Caco-2 (cell line): Measurements from ENCODE around the gene PHACTR2. TPM values are rescaled to one million over a fixed set of nuclear protein-coding genes. Genes with fewer than 3 reads are reported as not detected.
"Not testable (repeated sequence)": the region's sequence is repeated elsewhere in the genome, so short reads cannot be mapped to it uniquely, and the experiment has no call there.

Experiments
- BruUV-seq: library from RNA; stranded (reverse); fragments of 400-500 nt; replicated peaks from 2 replicates; lab custom pipeline; 2021; lab: Mats Ljungman, UMichigan
- CTCF ChIA-PET: fragments of 300-600 bp; sonication (Branson Sonifier 250); formaldehyde crosslinking; loops from one replicate; lab custom pipeline; 2022; ENCODE audit warnings: antibody characterized with exemption; lab: Charles Lee
- POLR2A ChIA-PET: fragments of 300-600 bp; sonication (Branson Sonifier 250); formaldehyde crosslinking; loops from one replicate; lab custom pipeline; 2022; ENCODE audit warnings: antibody characterized with exemption; lab: Charles Lee
- DNase-seq, 2 experiments: peaks; one replicate each; pipeline versions ENCODE4 v3.0.0 to v3.0.0-alpha.2; 2020 to 2022
- H3K27me3 ChIP-seq: replicated peaks from 2 replicates; pipeline ENCODE4 v1.6.0; 2011; ENCODE audit warnings: low read length; ENCODE audit not compliant: control insufficient read depth, insufficient read depth
- H3K36me3 ChIP-seq: 2 replicates; pipeline ENCODE4 v1.5.1; 2011; ENCODE audit warnings: low read length; ENCODE audit not compliant: control insufficient read depth, insufficient read depth
- H3K4me1 ChIP-seq: fragments of 250-450 bp; sonication (Bioruptor Pico); 2 replicates; pipeline ENCODE4 v1.5.1; 2020; ENCODE audit warnings: mild to moderate bottlenecking
- H3K4me3 ChIP-seq: 2 replicates; pipeline ENCODE4 v1.5.1; 2011; ENCODE audit warnings: low read depth, mild to moderate bottlenecking, control low read depth, low read length
- H3K9me3 ChIP-seq: fragments of 250-450 bp; sonication (Bioruptor Pico); 2 replicates; pipeline ENCODE4 v1.5.1; 2020; ENCODE audit warnings: mild to moderate bottlenecking, moderate library complexity
- H3K27ac Mint-ChIP-seq: one replicate; pipeline ENCODE4 v1.8.0; 2022; ENCODE audit warnings: mixed read lengths; ENCODE audit not compliant: unreplicated experiment
- H3K27me3 Mint-ChIP-seq: one replicate; pipeline ENCODE4 v1.8.0; 2022; ENCODE audit warnings: mixed read lengths; ENCODE audit not compliant: insufficient read depth, unreplicated experiment
- H3K36me3 Mint-ChIP-seq: one replicate; pipeline ENCODE4 v1.8.0; 2022; ENCODE audit warnings: mild to moderate bottlenecking, mixed read lengths; ENCODE audit not compliant: insufficient read depth, unreplicated experiment
- H3K4me1 Mint-ChIP-seq: one replicate; pipeline ENCODE4 v1.8.0; 2022; ENCODE audit warnings: low read depth, mixed read lengths; ENCODE audit not compliant: unreplicated experiment
- H3K4me3 Mint-ChIP-seq: one replicate; pipeline ENCODE4 v1.8.0; 2022; ENCODE audit warnings: mild to moderate bottlenecking, moderate library complexity, mixed read lengths; ENCODE audit not compliant: unreplicated experiment
- H3K9me3 Mint-ChIP-seq: one replicate; pipeline ENCODE4 v1.8.0; 2022; ENCODE audit warnings: mixed read lengths; ENCODE audit not compliant: unreplicated experiment
- intact Hi-C: fragments of 100-400 bp; cut with micrococcal nuclease; formaldehyde crosslinking; loops from one replicate; pipeline ENCODE4 v1.10.0; 2022; ENCODE audit not compliant: unreplicated experiment
- total RNA-seq: library from RNA; stranded (reverse); gene quantifications from 2 replicates; pipeline ENCODE4 v1.2.3, GENCODE V29; 2022
- TF ChIP-seq, protein P1 (sequence below), 2 experiments: fragments of 200-600 bp in 1 of 2; IDR thresholded peaks; 1 replicate in 1 of 2; 2 replicates in 1 of 2; pipeline versions ENCODE4 v1.5.1 to v1.8.0; 2011 to 2022; ENCODE audit warnings: antibody characterized with exemption in 1 of 2, control low read depth in 1 of 2, inconsistent platforms in 1 of 2, low read depth in 1 of 2, low read length in 1 of 2, mild to moderate bottlenecking in 1 of 2, moderate library complexity in 1 of 2; ENCODE audit not compliant: insufficient read depth in 1 of 2, severe bottlenecking in 1 of 2, unreplicated experiment in 1 of 2

Gene PHACTR2
- total RNA-seq, 1 experiment from 2014 or later: 100 TPM

DNA sequence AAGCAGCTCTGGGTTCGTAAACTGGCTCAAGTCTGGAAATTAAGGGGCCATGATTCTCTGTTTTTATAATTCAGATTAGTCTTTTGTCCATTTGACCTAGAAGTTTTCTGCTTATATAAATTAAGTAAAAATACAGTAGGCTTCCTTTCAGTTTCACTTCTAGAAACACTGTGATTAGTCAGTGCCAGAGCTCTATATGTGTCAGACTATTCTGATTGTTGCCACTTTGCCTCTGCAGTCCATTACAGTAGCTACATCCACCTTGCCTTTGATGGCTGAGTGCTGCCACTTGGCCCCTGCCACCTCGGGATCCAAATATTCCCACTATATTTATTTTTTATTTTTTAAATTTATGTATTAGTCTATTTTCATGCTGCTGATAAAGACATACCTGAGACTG is 194.4 kb downstream of the PHACTR2 start:
- Mint-ChIP-seq H3K27me3 (no peaks in the 10 kb centered on the region), H3K27ac (no peak overlapping the region), H3K4me3 (no peak overlapping the region), H3K36me3 (no peaks in the 10 kb centered on the region), H3K9me3 (peaks cover 36% of the 10 kb centered on the region), H3K4me1 (no peaks in the 10 kb centered on the region)
- Histone ChIP-seq H3K4me3 (no peak overlapping the region), H3K9me3 (no peaks in the 10 kb centered on the region; the same call in 1 of the 2 replicates), H3K36me3 (no peaks in the 10 kb centered on the region), H3K4me1 (no peaks in the 10 kb centered on the region), H3K27me3 (no peaks in the 10 kb centered on the region)
- ChIA-PET CTCF (no interaction called here), POLR2A (no interaction called here)
- TF ChIP-seq, protein P1, sequence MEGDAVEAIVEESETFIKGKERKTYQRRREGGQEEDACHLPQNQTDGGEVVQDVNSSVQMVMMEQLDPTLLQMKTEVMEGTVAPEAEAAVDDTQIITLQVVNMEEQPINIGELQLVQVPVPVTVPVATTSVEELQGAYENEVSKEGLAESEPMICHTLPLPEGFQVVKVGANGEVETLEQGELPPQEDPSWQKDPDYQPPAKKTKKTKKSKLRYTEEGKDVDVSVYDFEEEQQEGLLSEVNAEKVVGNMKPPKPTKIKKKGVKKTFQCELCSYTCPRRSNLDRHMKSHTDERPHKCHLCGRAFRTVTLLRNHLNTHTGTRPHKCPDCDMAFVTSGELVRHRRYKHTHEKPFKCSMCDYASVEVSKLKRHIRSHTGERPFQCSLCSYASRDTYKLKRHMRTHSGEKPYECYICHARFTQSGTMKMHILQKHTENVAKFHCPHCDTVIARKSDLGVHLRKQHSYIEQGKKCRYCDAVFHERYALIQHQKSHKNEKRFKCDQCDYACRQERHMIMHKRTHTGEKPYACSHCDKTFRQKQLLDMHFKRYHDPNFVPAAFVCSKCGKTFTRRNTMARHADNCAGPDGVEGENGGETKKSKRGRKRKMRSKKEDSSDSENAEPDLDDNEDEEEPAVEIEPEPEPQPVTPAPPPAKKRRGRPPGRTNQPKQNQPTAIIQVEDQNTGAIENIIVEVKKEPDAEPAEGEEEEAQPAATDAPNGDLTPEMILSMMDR (IDR thresholded peaks at IDR 0.05; ENCODE audit: insufficient read depth in 1 of 2, low read depth in 1 of 2, low read length in 1 of 2, severe bottlenecking in 1 of 2, unreplicated experiment in 1 of 2): no peak
- intact Hi-C loops: no loop called here
- no TSS peak for BruUV-seq
- DNase-seq: no peak

DNA sequence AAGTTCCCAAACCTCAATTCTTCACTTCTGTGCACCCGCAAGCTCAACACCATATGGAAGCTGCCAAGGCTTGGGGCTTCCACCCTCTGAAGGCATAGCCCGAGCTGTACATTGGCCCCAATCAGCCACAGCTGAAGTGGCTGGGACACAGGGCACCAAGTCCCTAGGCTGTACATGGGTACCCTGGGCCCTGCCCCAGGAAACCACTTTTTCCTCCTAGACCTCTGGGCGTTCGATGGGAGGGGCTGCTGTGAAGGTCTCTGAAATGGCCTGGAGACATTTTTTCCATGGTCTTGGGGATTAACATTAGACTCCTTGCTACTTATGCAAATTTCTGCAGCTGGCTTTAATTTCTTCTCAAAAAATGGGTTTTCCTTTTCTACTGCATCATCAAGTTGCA is 195.8 kb downstream of the PHACTR2 start:
- peaks cover 25% of the 10 kb centered on the region for H3K9me3 Mint-ChIP-seq
- DNase-seq, BruUV-seq, H3K36me3 Mint-ChIP-seq, intact Hi-C loops, H3K4me3 ChIP-seq, H3K4me3 Mint-ChIP-seq, POLR2A ChIA-PET, CTCF ChIA-PET, H3K4me1 ChIP-seq, H3K4me1 Mint-ChIP-seq, H3K9me3 ChIP-seq, H3K36me3 ChIP-seq, H3K27ac Mint-ChIP-seq, H3K27me3 Mint-ChIP-seq, H3K27me3 ChIP-seq: not testable (repeated sequence)

DNA sequence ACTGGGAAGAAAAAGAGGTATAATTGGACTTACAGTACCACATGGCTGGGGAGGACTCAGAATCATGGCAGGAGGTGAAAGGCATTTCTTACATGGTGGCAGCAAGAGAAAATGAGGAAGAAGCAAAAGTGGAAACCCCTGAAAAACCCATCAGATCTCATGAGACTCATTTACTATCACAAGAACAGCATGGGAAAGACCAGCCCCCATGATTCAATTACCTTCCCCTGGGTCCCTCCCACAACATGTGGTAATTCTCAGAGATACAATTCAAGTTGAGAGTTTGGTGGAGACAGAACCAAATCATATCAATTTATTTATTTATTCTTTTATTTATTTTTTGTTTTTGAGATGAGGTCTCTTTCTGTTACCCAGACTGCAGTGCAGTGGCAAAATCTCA is 196.7 kb downstream of the PHACTR2 start:
- H3K4me1 Mint-ChIP-seq, BruUV-seq, CTCF ChIA-PET: not testable (repeated sequence)

DNA sequence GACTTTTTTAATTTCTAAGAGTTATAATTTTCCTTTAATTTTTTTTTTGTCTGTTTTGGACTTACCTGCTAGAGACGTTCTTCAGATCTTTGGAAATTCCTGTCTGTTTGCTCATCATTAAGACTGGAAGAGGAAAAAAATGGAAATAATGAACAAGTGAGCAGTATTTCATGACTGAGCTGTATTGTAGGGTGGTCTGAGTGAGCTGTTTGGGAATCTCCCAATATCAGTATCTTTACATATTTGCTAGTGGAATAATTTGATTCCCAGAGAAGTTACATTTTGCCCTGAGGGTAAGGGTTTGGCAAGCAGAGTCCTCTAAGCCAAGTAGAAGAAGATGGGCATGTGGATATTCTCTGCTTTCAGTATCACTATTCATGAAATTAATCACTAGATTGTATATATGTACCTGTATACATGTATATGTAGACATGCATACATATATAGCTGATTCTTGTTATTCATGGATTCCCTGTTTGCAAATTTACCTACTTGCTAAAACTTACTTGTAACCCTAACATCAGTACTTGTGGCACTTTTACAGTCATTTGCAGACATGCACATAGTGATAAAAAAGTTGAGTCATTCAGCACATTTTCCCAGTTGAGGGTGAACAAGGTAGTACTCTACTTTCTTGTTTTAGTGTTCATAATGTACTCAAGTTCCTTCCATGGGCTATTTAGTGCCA is 200.0 kb downstream of the PHACTR2 start:
- intact Hi-C loops: no loop called here
- Histone ChIP-seq H3K27me3 (no peaks in the 10 kb centered on the region), H3K36me3 (no peaks in the 10 kb centered on the region), H3K9me3 (no peaks in the 10 kb centered on the region; the same call in 1 of the 2 replicates), H3K4me3 (no peak overlapping the region), H3K4me1 (no peaks in the 10 kb centered on the region)
- no peaks in the 10 kb centered on the region for H3K36me3 Mint-ChIP-seq
- H3K4me1 Mint-ChIP-seq: no peaks in the 10 kb centered on the region
- H3K4me3 Mint-ChIP-seq: no peak overlapping the region
- CTCF ChIA-PET: no interaction called here
- no peak overlapping the region for H3K27ac Mint-ChIP-seq
- peaks cover 20% of the 10 kb centered on the region for H3K9me3 Mint-ChIP-seq
- POLR2A ChIA-PET: no interaction called here
- DNase-seq: no peak
- no peaks in the 10 kb centered on the region for H3K27me3 Mint-ChIP-seq
- TF ChIP-seq, protein P1 (IDR thresholded peaks at IDR 0.05; ENCODE audit: insufficient read depth in 1 of 2, low read depth in 1 of 2, low read length in 1 of 2, severe bottlenecking in 1 of 2, unreplicated experiment in 1 of 2): no peak
- BruUV-seq: no TSS peak

More for the DNA sequence above, 196.7 kb downstream of the PHACTR2 start:
- H3K4me1 ChIP-seq, H3K36me3 ChIP-seq, intact Hi-C loops, H3K36me3 Mint-ChIP-seq, DNase-seq, H3K4me3 ChIP-seq, H3K4me3 Mint-ChIP-seq, H3K27ac Mint-ChIP-seq, POLR2A ChIA-PET, H3K9me3 ChIP-seq, H3K27me3 ChIP-seq, H3K27me3 Mint-ChIP-seq: not testable (repeated sequence)
- peaks cover 20% of the 10 kb centered on the region for H3K9me3 Mint-ChIP-seq
